RWPE1 (cell line): ENCODE results near the gene TRIM38.

Experiments
- CTCF ChIA-PET: fragments of 350-600 bp; sonication (Branson Sonifier 250); formaldehyde crosslinking; extraction: SDS; loops from one replicate; lab custom pipeline; 2021; lab: Yijun Ruan, JAX
- POLR2A ChIA-PET: fragments of 400-600 bp; formaldehyde crosslinking; extraction: SDS; loops from one replicate; lab custom pipeline; 2020; ENCODE audit warnings: antibody characterized with exemption; ENCODE audit not compliant: low non-redundant PET; lab: Yijun Ruan, JAX
- DNase-seq: peaks from one replicate; pipeline ENCODE4 v3.0.0; 2012; ENCODE audit warnings: low spot score
- H3K27ac ChIP-seq: fragments of 450-650 bp; 2 replicates; pipeline ENCODE4 v1.5.1; 2017
- TF ChIP-seq, protein P1 (sequence below): fragments of 450-650 bp; conservative IDR thresholded peaks from 2 replicates; pipeline ENCODE4 v1.5.1; 2017; ENCODE audit warnings: low read depth, mild to moderate bottlenecking

TRIM38 gene

DNA sequence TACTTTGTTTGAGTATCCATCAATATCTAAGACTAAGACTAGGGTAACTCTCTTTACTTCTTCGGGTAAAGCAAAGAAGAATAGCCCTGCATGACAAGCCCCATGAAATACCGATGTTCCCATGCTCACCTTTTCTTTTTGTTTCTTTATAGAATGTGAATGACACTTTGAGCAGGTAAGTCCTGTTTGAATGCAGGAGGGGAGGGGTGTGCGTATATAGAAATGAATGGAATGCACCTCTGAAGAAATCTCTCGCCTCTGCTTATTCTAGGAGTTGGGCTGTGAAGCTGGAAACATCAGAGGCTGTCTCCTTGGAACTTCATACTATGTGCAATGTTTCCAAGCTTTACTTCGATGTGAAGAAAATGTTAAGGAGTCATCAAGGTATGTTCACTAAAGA lies 10.3 kb downstream of the TRIM38 start:
- ChIA-PET CTCF (no interaction called here), POLR2A (no interaction called here)
- H3K27ac ChIP-seq, result no peak overlapping the region
- TF ChIP-seq, protein P1, sequence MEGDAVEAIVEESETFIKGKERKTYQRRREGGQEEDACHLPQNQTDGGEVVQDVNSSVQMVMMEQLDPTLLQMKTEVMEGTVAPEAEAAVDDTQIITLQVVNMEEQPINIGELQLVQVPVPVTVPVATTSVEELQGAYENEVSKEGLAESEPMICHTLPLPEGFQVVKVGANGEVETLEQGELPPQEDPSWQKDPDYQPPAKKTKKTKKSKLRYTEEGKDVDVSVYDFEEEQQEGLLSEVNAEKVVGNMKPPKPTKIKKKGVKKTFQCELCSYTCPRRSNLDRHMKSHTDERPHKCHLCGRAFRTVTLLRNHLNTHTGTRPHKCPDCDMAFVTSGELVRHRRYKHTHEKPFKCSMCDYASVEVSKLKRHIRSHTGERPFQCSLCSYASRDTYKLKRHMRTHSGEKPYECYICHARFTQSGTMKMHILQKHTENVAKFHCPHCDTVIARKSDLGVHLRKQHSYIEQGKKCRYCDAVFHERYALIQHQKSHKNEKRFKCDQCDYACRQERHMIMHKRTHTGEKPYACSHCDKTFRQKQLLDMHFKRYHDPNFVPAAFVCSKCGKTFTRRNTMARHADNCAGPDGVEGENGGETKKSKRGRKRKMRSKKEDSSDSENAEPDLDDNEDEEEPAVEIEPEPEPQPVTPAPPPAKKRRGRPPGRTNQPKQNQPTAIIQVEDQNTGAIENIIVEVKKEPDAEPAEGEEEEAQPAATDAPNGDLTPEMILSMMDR, result no peak
- no peak for DNase-seq

DNA sequence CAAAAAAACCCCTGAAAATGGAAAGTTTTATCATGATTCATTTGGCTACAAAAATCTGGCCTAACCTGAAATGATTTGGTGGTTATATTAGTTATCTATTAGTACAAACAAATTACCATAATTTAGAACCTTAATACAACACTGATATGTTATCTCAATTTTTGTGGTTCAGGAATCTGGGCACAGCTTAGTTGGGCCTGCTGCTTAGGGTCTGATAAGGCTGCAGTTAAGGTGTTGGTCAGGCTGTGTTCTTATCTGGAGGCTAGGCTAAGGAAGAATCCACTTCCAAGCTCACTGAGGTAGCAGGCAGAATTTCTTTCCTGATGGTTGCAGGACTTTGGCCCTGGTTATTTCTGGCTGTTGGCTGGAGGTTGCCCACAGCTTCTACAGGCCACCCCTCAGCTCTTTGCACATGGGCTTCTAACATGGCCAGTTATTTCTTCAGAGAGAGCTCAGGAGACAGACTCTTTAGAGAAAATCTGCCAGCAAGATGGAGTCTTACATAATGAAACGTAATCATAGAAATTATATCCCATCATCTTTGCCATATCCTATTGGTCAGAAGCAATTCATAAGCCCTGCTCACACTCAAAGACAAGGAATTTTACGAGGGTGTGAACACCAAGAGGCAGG lies 11.4 kb downstream of the TRIM38 start:
- TF ChIP-seq, protein P1, result no peak
- no peak for DNase-seq
- CTCF ChIA-PET, result interaction anchor here (1.9 kb wide), 1 partner anchor 18 kb away, joined by 6 read pairs; no protein-coding TSS in a partner anchor
- no peak overlapping the region for H3K27ac ChIP-seq
- POLR2A ChIA-PET, result no interaction called here

DNA sequence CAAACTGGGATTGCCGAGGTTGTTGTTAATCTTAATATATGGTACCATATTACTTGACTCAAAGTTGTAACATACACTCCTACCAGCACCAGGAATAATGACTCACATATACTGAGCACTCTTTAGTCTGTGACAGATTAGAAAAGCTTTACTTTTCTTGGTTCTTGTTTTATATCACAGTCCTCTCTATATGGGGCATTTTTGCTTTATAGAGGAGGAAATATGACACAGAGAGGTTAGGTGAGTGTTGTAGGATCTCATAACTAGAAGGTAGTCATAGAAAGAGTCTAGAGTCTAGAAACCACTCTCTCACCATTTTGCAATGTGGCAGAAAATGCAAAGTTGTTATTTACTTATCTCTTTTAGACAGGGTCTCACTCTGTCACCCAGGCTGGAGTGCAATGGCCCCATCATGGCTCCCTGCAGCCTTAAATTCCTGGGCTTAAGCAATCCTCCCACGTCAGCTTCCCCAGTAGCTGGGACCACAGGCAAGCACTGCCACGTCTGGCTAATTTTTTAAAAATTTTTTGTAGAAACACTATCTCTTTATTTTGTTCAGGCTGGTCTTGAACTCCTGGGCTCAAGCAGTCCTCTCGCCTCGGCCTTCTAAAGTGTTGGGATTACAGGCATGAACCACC lies 13.4 kb downstream of the TRIM38 start:
- no peak for DNase-seq
- ChIA-PET POLR2A (no interaction called here), CTCF (no interaction called here)
- H3K27ac ChIP-seq, result no peak overlapping the region
- TF ChIP-seq, protein P1, result no peak

DNA sequence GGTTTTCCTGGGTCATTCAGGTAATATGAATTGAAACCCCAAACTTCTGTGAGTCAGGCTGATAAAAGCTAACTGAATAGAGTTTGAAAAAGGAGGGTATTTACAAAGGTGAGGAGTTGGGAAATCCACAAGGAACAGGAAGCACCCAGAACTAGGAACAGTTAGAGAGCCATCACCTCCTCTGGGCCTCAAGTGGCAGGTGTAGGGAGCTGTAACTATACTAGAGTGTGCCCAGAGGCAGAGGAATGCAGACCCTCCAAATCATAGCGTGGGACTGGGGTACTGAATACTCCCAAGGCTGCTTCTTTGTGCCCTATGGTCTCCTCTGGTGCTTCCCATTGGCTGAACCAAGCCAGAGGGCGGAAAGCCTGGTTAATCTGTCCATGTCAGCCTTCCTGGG lies 18.3 kb downstream of the TRIM38 start:
- CTCF ChIA-PET, result no interaction called here
- POLR2A ChIA-PET, result no interaction called here
- TF ChIP-seq, protein P1, result no peak
- H3K27ac ChIP-seq, result no peak overlapping the region
- no peak for DNase-seq

DNA sequence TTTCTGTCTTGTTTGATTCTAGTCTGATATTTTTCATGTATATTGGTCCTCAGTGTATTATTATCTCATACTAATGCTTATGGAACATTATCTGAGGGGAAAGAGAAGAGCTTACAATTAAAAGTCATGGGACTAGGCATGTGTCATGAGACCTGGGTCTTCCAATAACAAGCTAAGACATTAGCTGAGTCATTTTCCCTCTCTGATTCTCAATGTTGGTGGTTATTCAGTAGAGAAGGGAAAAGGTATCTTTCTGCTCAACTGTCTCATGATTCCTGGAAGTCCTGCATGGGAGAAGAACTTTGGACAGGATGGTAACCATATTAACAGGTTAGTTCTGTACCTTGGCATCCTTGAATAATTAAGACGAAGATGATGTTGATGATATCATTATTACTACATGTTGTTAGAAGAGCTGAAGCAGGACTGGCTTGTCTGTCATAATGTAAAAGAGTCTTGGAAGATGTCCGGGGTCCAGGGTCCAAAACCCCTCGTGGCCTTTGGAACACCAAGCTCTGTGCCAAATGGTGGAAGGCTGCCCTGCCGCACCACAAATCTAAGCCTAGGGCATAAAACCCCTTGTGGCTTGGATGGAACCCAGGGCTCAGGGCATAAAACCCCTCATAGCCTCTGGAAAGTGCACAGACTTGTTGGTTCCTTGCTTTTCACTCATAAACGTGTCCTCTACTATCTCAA lies 19.1 kb downstream of the TRIM38 start:
- DNase-seq, result no peak

DNA sequence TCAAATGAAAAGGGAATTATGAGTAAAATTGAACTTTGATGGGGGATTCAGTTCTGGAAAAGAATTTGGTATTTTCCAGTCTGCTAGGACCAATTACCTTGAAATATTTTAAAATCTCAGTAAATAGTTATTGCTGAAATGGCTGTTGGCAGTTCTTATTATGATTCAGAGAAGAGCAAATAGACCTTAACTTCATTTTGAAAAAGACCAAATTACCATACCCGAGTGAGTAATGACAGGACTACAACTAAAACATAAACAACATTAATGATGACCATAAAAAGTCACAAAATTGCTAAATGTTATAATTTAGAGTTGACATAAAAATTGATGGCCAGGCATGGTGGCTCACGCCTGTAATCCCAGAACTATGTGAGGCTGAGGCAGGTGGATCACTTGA lies 21.7 kb downstream of the TRIM38 start:
- ChIA-PET CTCF (no interaction called here), POLR2A (no interaction called here)
- no peak overlapping the region for H3K27ac ChIP-seq
- no peak for DNase-seq
- TF ChIP-seq, protein P1, result no peak

More for the DNA sequence above, 19.1 kb downstream of the TRIM38 start:
- H3K27ac ChIP-seq, result no peak overlapping the region
- ChIA-PET POLR2A (no interaction called here), CTCF (no interaction called here)
- TF ChIP-seq, protein P1, result no peak
